Calu3 (cell line): ENCODE results near the gene RAVER1. TPM values are rescaled to one million over a fixed set of nuclear protein-coding genes. Genes with fewer than 3 reads are reported as not detected.
"Not testable (repeated sequence)": the region's sequence is repeated elsewhere in the genome, so short reads cannot be mapped to it uniquely, and the experiment has no call there.

Experiments
- BruUV-seq: library from RNA; stranded (reverse); fragments of 400-500 nt; replicated peaks from 2 replicates; lab custom pipeline; 2021; lab: Mats Ljungman, UMichigan
- CTCF ChIA-PET: fragments of 300-600 bp; sonication (Branson Sonifier 250); formaldehyde crosslinking; loops from one replicate; lab custom pipeline; 2022; ENCODE audit warnings: antibody characterized with exemption; lab: Charles Lee
- DNase-seq: peaks from one replicate; pipeline ENCODE4 v3.0.0; 2022
- H3K27ac Mint-ChIP-seq: one replicate; pipeline ENCODE4 v1.8.0; 2022; ENCODE audit warnings: mixed read lengths; ENCODE audit not compliant: unreplicated experiment
- H3K27me3 Mint-ChIP-seq: one replicate; pipeline ENCODE4 v1.8.0; 2022; ENCODE audit warnings: mixed read lengths; ENCODE audit not compliant: unreplicated experiment
- H3K36me3 Mint-ChIP-seq: one replicate; pipeline ENCODE4 v1.8.0; 2022; ENCODE audit warnings: mild to moderate bottlenecking, moderate library complexity, mixed read lengths; ENCODE audit not compliant: insufficient read depth, unreplicated experiment
- H3K4me1 Mint-ChIP-seq: one replicate; pipeline ENCODE4 v1.8.0; 2022; ENCODE audit warnings: mild to moderate bottlenecking, low read depth, mixed read lengths; ENCODE audit not compliant: unreplicated experiment
- H3K4me3 Mint-ChIP-seq: one replicate; pipeline ENCODE4 v1.8.0; 2022; ENCODE audit warnings: mild to moderate bottlenecking, low read depth, moderate library complexity, mixed read lengths; ENCODE audit not compliant: unreplicated experiment
- H3K9me3 Mint-ChIP-seq: one replicate; pipeline ENCODE4 v1.8.0; 2022; ENCODE audit warnings: low read depth, mixed read lengths; ENCODE audit not compliant: unreplicated experiment
- intact Hi-C: fragments of 100-400 bp; cut with micrococcal nuclease; formaldehyde crosslinking; loops from one replicate; pipeline ENCODE4 v1.10.0; 2022; ENCODE audit not compliant: unreplicated experiment
- total RNA-seq: library from RNA; stranded (reverse); gene quantifications from 2 replicates; pipeline ENCODE4 v1.2.3, GENCODE V29; 2022
- TF ChIP-seq, protein P1 (sequence below): fragments of 200-600 bp; IDR thresholded peaks from one replicate; pipeline ENCODE4 v1.8.0; 2022; ENCODE audit warnings: antibody characterized with exemption; ENCODE audit not compliant: unreplicated experiment

Gene RAVER1
- total RNA-seq, 1 experiment from 2014 or later, result 43.2 TPM

DNA sequence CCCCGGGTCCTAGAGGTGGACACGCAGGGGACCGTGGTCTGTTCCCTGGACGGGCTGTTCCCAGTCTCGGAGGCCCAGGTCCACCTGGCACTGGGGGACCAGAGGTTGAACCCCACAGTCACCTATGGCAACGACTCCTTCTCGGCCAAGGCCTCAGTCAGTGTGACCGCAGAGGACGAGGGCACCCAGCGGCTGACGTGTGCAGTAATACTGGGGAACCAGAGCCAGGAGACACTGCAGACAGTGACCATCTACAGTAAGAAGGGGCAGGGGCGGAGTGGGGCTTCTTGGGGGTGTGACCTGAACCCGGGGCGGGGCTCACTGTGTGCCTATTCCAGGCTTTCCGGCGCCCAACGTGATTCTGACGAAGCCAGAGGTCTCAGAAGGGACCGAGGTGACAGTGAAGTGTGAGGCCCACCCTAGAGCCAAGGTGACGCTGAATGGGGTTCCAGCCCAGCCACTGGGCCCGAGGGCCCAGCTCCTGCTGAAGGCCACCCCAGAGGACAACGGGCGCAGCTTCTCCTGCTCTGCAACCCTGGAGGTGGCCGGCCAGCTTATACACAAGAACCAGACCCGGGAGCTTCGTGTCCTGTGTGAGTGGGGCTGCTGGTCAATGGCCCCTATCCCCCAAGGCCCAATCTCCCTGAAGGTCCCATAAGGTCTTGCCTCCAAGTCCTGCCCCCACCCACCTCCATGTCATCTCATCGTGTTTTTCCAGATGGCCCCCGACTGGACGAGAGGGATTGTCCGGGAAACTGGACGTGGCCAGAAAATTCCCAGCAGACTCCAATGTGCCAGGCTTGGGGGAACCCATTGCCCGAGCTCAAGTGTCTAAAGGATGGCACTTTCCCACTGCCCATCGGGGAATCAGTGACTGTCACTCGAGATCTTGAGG lies 49.0 kb downstream of the RAVER1 start:
- no peak for DNase-seq
- intact Hi-C loops, result no loop called here
- peaks cover 58% of the 10 kb centered on the region for H3K36me3 Mint-ChIP-seq
- no peaks in the 10 kb centered on the region for H3K9me3 Mint-ChIP-seq
- H3K4me1 Mint-ChIP-seq, result peaks cover 7% of the 10 kb centered on the region
- no TSS peak for BruUV-seq
- no peak overlapping the region for H3K4me3 Mint-ChIP-seq
- H3K27ac Mint-ChIP-seq, result no peak overlapping the region
- H3K27me3 Mint-ChIP-seq, result no peaks in the 10 kb centered on the region
- CTCF ChIA-PET, result no interaction called here
- TF ChIP-seq, protein P1, sequence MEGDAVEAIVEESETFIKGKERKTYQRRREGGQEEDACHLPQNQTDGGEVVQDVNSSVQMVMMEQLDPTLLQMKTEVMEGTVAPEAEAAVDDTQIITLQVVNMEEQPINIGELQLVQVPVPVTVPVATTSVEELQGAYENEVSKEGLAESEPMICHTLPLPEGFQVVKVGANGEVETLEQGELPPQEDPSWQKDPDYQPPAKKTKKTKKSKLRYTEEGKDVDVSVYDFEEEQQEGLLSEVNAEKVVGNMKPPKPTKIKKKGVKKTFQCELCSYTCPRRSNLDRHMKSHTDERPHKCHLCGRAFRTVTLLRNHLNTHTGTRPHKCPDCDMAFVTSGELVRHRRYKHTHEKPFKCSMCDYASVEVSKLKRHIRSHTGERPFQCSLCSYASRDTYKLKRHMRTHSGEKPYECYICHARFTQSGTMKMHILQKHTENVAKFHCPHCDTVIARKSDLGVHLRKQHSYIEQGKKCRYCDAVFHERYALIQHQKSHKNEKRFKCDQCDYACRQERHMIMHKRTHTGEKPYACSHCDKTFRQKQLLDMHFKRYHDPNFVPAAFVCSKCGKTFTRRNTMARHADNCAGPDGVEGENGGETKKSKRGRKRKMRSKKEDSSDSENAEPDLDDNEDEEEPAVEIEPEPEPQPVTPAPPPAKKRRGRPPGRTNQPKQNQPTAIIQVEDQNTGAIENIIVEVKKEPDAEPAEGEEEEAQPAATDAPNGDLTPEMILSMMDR, result no peak

DNA sequence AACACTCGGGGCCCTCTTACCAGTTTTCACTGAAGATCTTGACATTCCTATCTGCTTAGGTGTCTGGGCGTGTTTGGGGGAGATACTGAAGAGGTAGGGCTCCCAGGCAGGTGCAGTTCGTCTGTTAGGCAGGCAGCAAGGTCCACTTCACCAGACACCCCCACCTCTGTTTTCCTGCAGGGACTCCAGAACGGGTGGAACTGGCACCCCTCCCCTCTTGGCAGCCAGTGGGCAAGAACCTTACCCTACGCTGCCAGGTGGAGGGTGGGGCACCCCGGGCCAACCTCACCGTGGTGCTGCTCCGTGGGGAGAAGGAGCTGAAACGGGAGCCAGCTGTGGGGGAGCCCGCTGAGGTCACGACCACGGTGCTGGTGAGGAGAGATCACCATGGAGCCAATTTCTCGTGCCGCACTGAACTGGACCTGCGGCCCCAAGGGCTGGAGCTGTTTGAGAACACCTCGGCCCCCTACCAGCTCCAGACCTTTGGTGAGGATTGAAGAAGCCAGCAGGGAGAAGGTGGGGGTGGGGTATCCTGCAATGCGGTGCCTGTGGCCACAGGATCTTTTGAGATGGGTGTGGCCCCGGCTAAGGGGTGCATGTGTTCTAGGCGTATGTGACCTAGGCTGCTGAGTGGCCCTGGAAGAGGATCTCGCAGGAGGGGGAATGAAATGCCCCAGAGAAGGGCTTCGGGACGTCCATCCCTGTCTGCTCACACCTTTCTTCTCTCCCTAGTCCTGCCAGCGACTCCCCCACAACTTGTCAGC lies 49.8 kb downstream of the RAVER1 start:
- CTCF ChIA-PET, result no interaction called here

DNA sequence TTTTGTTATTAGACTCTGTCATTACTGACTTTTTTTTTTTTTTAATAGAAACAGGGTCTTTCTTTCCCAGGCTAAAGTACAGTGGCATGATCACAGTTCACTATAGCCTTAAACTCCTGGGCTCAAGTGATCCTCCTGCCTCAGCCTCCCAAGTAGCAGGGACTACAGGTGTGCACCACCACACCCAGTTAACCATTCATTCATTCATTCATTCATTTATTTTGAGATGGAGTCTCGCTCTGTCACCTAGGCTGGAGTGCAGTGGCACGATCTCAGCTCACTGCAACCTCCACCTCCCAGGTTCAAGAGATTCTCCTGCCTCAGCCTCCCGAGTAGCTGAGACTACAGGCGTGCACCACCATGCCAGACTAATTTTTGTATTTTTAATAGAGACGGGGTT lies 51.3 kb downstream of the RAVER1 start:
- H3K4me3 Mint-ChIP-seq, BruUV-seq, H3K27ac Mint-ChIP-seq, intact Hi-C loops, CTCF ChIA-PET, H3K9me3 Mint-ChIP-seq, H3K4me1 Mint-ChIP-seq, H3K27me3 Mint-ChIP-seq, DNase-seq: not testable (repeated sequence)
- peaks cover 65% of the 10 kb centered on the region for H3K36me3 Mint-ChIP-seq

More for the DNA sequence above, 49.8 kb downstream of the RAVER1 start:
- TF ChIP-seq, protein P1, result no peak
- intact Hi-C loops, result no loop called here
- no peaks in the 10 kb centered on the region for H3K27me3 Mint-ChIP-seq
- peaks cover 58% of the 10 kb centered on the region for H3K36me3 Mint-ChIP-seq
- no peak overlapping the region for H3K27ac Mint-ChIP-seq
- BruUV-seq, result no TSS peak
- H3K4me3 Mint-ChIP-seq, result no peak overlapping the region
- DNase-seq, result no peak
- H3K4me1 Mint-ChIP-seq, result peaks cover 1% of the 10 kb centered on the region
- H3K9me3 Mint-ChIP-seq, result no peaks in the 10 kb centered on the region

DNA sequence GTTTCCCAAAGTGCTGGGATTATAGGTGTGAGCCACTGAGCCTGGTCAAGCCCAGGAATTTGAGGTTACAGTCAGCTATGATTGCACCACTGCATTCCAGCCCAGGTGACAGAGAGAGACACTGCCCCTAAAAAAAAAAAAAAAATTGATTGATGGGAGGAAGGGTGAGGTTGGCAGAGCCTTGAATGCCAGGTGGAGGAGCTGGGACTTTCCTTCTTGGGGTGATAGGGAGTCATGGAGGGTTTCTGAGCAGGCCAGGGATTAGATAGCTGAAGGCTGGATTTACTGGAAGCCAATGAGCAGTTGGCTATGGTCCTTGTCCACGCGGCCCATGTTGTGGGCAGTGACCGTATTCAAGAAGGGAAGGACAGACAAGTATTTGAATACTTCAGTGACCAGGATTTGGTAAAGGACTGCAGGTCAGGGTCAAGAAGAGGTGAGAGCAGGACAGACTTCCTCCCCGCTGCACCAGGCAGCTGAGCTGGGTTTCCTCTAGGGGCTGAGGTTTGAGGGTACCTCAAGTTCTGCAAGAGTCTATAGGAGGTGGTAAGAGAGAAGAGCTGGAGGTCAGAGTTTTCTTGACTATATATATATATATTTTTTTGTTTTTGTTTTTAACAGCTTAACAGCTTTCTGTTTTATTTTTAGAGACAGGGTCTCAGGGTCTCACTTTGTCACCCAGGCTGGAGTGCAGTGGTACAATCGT lies 53.4 kb downstream of the RAVER1 start:
- no TSS peak for BruUV-seq
- TF ChIP-seq, protein P1, result no peak
- CTCF ChIA-PET, result interaction anchor here (1.0 kb wide), 1 partner anchor 9 kb away, joined by 3 read pairs; the partner anchor contains the start of gene ICAM1
- no peaks in the 10 kb centered on the region for H3K9me3 Mint-ChIP-seq
- H3K27ac Mint-ChIP-seq, result peak overlapping the region; percentile 7
- intact Hi-C loops, result no loop called here
- peaks cover 70% of the 10 kb centered on the region for H3K36me3 Mint-ChIP-seq
- H3K27me3 Mint-ChIP-seq, result no peaks in the 10 kb centered on the region
- peaks cover 1% of the 10 kb centered on the region for H3K4me1 Mint-ChIP-seq
- no peak for DNase-seq
- H3K4me3 Mint-ChIP-seq, result no peak overlapping the region
